NCI-H82 treated with DMSO at 0.1 percent for 48 hours (cell line): ENCODE results near the gene PLAC9.

Experiments
- DNase-seq: peaks from one replicate; lab custom pipeline; 2025; ENCODE audit not compliant: unreplicated experiment; lab: John Stamatoyannopoulos, UW

Gene PLAC9

GRCh38 chr10:80159166-80159873, 26.8 kb downstream of the PLAC9 start:
- DNase-seq = peak; percentile 43

GRCh38 chr10:80160361-80161320, 28.1 kb downstream of the PLAC9 start:
- DNase-seq = no peak

GRCh38 chr10:80161321-80162083, 29.0 kb downstream of the PLAC9 start:
- DNase-seq = no peak

GRCh38 chr10:80163741-80164341, 31.3 kb downstream of the PLAC9 start:
- DNase-seq = no peak

GRCh38 chr10:80164596-80164995, 32.1 kb downstream of the PLAC9 start:
- DNase-seq = no peak

GRCh38 chr10:80165173-80165572, 32.6 kb downstream of the PLAC9 start:
- DNase-seq = no peak

GRCh38 chr10:80166581-80167470, 34.3 kb downstream of the PLAC9 start:
- no peak for DNase-seq

- DNase-seq = no peak
These were observed 35.1 kb downstream of the PLAC9 start for GRCh38 chr10:80167471-80168161.

- DNase-seq = peak; percentile 5
These were observed 35.6 kb downstream of the PLAC9 start for GRCh38 chr10:80168162-80168511.

GRCh38 chr10:80168679-80169380, 36.3 kb downstream of the PLAC9 start:
- no peak for DNase-seq

- DNase-seq = no peak
These were observed 37.5 kb downstream of the PLAC9 start for GRCh38 chr10:80170026-80170425.

- no peak for DNase-seq
These were observed 38.1 kb downstream of the PLAC9 start for GRCh38 chr10:80170641-80171040.

GRCh38 chr10:80171248-80171660, 38.7 kb downstream of the PLAC9 start:
- DNase-seq = no peak

GRCh38 chr10:80172896-80173295, 40.4 kb downstream of the PLAC9 start:
- no peak for DNase-seq

GRCh38 chr10:80173466-80173865, 40.9 kb downstream of the PLAC9 start:
- no peak for DNase-seq

- DNase-seq = no peak
These were observed 42.3 kb downstream of the PLAC9 start for GRCh38 chr10:80174641-80175395.

- DNase-seq = no peak
These were observed 44.0 kb downstream of the PLAC9 start for GRCh38 chr10:80176526-80176925.
